ENCODE data around the gene FANCE.

GRCh38 chr6:35485402-35485877, 33.3 kb downstream of the FANCE start:
- TF ChIP-seq CTCF (IDR thresholded peaks at IDR 0.05) (no peak), ZFX (IDR thresholded peaks at IDR 0.05; ENCODE audit: borderline replicate concordance) (no peak)

All from 22Rv1 (cell line).